GM12873 (cell line): ENCODE measurements around the gene SLC1A6.

ENCODE experiments used
- CTCF ChIP-seq: IDR thresholded peaks from 2 replicates; pipeline ENCODE4 v1.5.1; 2012; ENCODE audit warnings: low read depth, mild to moderate bottlenecking, moderate library complexity, low read length, control low read depth; ENCODE audit not compliant: insufficient read depth; ENCODE audit errors: missing control alignments

Gene SLC1A6

GRCh38 chr19:14940266-14940665 is 39.4 kb downstream of the SLC1A6 start:
- TF ChIP-seq CTCF = no peak

GRCh38 chr19:14933506-14933905 is 46.2 kb downstream of the SLC1A6 start:
- no peak for TF ChIP-seq CTCF

GRCh38 chr19:14916848-14917247 is 62.8 kb downstream of the SLC1A6 start:
- peak; percentile 28 for TF ChIP-seq CTCF

GRCh38 chr19:14915116-14915515 is 64.5 kb downstream of the SLC1A6 start:
- TF ChIP-seq CTCF = no peak

GRCh38 chr19:14906711-14907110 is 73.0 kb downstream of the SLC1A6 start:
- TF ChIP-seq CTCF = no peak

GRCh38 chr19:14901675-14902260 is 77.9 kb downstream of the SLC1A6 start:
- no peak for TF ChIP-seq CTCF
